ENCODE data around the gene PCCA. TPM values are rescaled to one million over a fixed set of nuclear protein-coding genes. Genes with fewer than 3 reads are reported as not detected.

PCCA gene
- polyA plus RNA-seq, 2 of the 4 experiments (the other 2 are of a cell fraction) = 13.2 to 13.7 TPM

GRCh38 chr13:100388923-100389322 is 300.0 kb downstream of the PCCA start:
- no peak overlapping the region for H3K4me3 ChIP-seq
- H3K27ac ChIP-seq = no peak overlapping the region
- H3K4me1 ChIP-seq = peaks cover 18% of the 10 kb centered on the region
- CTCF ChIA-PET = no interaction called here
- H3K9me3 ChIP-seq = no peaks in the 10 kb centered on the region
- no peak for FAIRE-seq
- DNase-seq (ENCODE audit: low read depth in 1 of 2, low spot score in 1 of 2) = no peak
- WGBS (ENCODE audit: missing lambda C conversion rate) = 94% methylated on average over 4 of the region's 4 CpGs
- TF ChIP-seq HMGXB4 (CRISPR knock-in tag; IDR thresholded peaks at IDR 0.05; ENCODE audit: borderline replicate concordance) (no peak), ESRRA (IDR thresholded peaks at IDR 0.05; ENCODE audit: borderline replicate concordance, low read length) (no peak), SREBF2 (IDR thresholded peaks at IDR 0.05) (no peak), MAZ (IDR thresholded peaks at IDR 0.05; ENCODE audit: borderline replicate concordance, low read depth, low read length) (no peak), EP300 (IDR thresholded peaks at IDR 0.05) (no peak), POLR2AphosphoS2 (conservative IDR thresholded peaks at IDR 0.05; ENCODE audit: low read length) (no peak), GATA3 (IDR thresholded peaks at IDR 0.05; ENCODE audit: borderline replicate concordance) (no peak), HOXB5 (CRISPR knock-in tag; IDR thresholded peaks at IDR 0.05) (no peak), NPAS2 (CRISPR knock-in tag; IDR thresholded peaks at IDR 0.05; ENCODE audit: borderline replicate concordance) (no peak), CEBPB (IDR thresholded peaks at IDR 0.05) (no peak), FOSB (CRISPR knock-in tag; IDR thresholded peaks at IDR 0.05) (no peak), FOSL2 (IDR thresholded peaks at IDR 0.05) (no peak), FOSL2 (CRISPR knock-in tag; IDR thresholded peaks at IDR 0.05) (no peak), JUNB (IDR thresholded peaks at IDR 0.05) (no peak), HEYL (CRISPR knock-in tag; IDR thresholded peaks at IDR 0.05) (no peak), E2F6 (IDR thresholded peaks at IDR 0.05; ENCODE audit: borderline replicate concordance, low read depth) (no peak), HOXA7 (CRISPR knock-in tag; IDR thresholded peaks at IDR 0.05) (no peak), BHLHE40 (IDR thresholded peaks at IDR 0.05; ENCODE audit: low read depth, low read length) (no peak)
- TF ChIP-seq, protein P1, sequence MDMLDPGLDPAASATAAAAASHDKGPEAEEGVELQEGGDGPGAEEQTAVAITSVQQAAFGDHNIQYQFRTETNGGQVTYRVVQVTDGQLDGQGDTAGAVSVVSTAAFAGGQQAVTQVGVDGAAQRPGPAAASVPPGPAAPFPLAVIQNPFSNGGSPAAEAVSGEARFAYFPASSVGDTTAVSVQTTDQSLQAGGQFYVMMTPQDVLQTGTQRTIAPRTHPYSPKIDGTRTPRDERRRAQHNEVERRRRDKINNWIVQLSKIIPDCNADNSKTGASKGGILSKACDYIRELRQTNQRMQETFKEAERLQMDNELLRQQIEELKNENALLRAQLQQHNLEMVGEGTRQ (IDR thresholded peaks at IDR 0.05) = no peak
- TF ChIP-seq, protein P2, sequence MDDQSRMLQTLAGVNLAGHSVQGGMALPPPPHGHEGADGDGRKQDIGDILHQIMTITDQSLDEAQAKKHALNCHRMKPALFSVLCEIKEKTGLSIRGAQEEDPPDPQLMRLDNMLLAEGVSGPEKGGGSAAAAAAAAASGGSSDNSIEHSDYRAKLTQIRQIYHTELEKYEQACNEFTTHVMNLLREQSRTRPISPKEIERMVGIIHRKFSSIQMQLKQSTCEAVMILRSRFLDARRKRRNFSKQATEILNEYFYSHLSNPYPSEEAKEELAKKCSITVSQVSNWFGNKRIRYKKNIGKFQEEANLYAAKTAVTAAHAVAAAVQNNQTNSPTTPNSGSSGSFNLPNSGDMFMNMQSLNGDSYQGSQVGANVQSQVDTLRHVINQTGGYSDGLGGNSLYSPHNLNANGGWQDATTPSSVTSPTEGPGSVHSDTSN (IDR thresholded peaks at IDR 0.05) = no peak
- no peak overlapping the region for H3K4me2 ChIP-seq
- POLR2A ChIA-PET = no interaction called here
- no peak for ATAC-seq

- FAIRE-seq (no peak), DNase-seq (ENCODE audit: low read depth in 1 of 2, low spot score in 1 of 2) (no peak), ATAC-seq (no peak)
- ChIA-PET CTCF (no interaction called here), POLR2A (no interaction called here)
- TF ChIP-seq, protein P3, sequence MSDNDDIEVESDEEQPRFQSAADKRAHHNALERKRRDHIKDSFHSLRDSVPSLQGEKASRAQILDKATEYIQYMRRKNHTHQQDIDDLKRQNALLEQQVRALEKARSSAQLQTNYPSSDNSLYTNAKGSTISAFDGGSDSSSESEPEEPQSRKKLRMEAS (IDR thresholded peaks at IDR 0.05) = no peak
- TF ChIP-seq FOXS1 (CRISPR knock-in tag; IDR thresholded peaks at IDR 0.05) (no peak), ZC3H11A (IDR thresholded peaks at IDR 0.05) (no peak), JUN (IDR thresholded peaks at IDR 0.05) (no peak)
- H3K27ac ChIP-seq = 0 out of 6 replicates have a peak overlapping the region, but pooled peaks of 1 of the 2 experiments have one; percentile 45
- WGBS (ENCODE audit: missing lambda C conversion rate) = 76% methylated on average over 3 of the region's 3 CpGs
- H3K4me3 ChIP-seq = no peak overlapping the region
- no peak overlapping the region for H3K4me2 ChIP-seq
- H3K9me3 ChIP-seq = no peaks in the 10 kb centered on the region
- H3K4me1 ChIP-seq = peaks cover 25% of the 10 kb centered on the region
Measured at GRCh38 chr13:100389617-100390016, 300.7 kb downstream of the PCCA start.

Data from A549 (cell line).